Colonic mucosa (tissue), 4 donors: ENCODE data around the gene TECPR2. TPM values are rescaled to one million over a fixed set of nuclear protein-coding genes. Genes with fewer than 3 reads are reported as not detected.

ENCODE experiments used
- DNase-seq: peaks from one replicate; pipeline ENCODE4 v3.0.0-alpha.2; 2020
- H3K27ac ChIP-seq: fragments of 200-600 bp; one replicate; pipeline ENCODE4 v1.8.0; 2021
- H3K27me3 ChIP-seq: fragments of 200-600 bp; one replicate; pipeline ENCODE4 v1.8.0; 2021
- H3K36me3 ChIP-seq: fragments of 200-600 bp; one replicate; pipeline ENCODE4 v1.8.0; 2021
- H3K4me1 ChIP-seq: fragments of 200-600 bp; one replicate; pipeline ENCODE4 v1.8.0; 2021; ENCODE audit warnings: mild to moderate bottlenecking
- H3K4me3 ChIP-seq: fragments of 200-600 bp; one replicate; pipeline ENCODE4 v1.8.0; 2021
- H3K9ac ChIP-seq, 2 donors: one replicate each; pipeline ENCODE4 v1.7.0; 2013; ENCODE audit warnings: control low read depth in 2 of 2, low read depth in 2 of 2, low read length in 2 of 2
- H3K9me3 ChIP-seq: fragments of 200-600 bp; one replicate; pipeline ENCODE4 v1.8.0; 2021
- intact Hi-C: fragments of 100-400 bp; cut with DNase I; formaldehyde crosslinking; loops from one replicate; pipeline ENCODE4 v1.14.1; 2022
- total RNA-seq, 2 donors: library from RNA; stranded (reverse); fragmentation: NEBNext Ultra II Directional in 1 of 2; extraction: Animal tissue kit (Norgen Biotek cat#: 25700) in 1 of 2; gene quantifications; one replicate each; pipeline ENCODE4 v1.2.1, GENCODE V29; 2021
- TF ChIP-seq, protein P1 (sequence below): fragments of 200-600 bp; IDR thresholded peaks from one replicate; pipeline ENCODE4 v1.8.0; 2022; ENCODE audit warnings: antibody characterized with exemption, mild to moderate bottlenecking
- donor health status: healthy.
- donor health status: DM: no; HTN: no; CAD: no.
- donor health status: DM: no; HTN: no; CAD: no.

TECPR2 gene
- total RNA-seq, 2 donors from 2014 or later, result 16.5 to 18.2 TPM

DNA sequence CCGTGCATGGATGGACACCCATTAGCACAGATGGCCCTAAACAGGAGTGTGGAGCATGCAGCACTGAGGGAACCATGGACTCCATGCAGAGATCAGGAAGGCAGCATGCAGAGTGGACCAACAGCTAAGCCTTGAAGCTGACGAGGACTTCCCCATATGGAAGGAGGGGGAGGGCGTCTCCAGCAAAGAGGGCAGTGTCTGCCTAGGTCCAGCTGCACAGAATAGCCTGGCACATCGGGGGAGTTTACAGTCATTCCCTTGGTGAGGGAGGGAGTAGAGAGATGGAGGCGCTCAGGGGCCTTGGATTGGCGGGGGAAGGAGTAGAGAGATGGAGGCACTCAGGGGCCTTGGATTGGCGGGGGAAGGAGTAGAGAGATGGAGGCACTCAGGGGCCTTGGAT, 82.3 kb downstream of the TECPR2 start:
- DNase-seq, result no peak
- Histone ChIP-seq H3K4me1 (peaks cover 15% of the 10 kb centered on the region), H3K9ac (no peak overlapping the region), H3K9me3 (no peaks in the 10 kb centered on the region), H3K27ac (no peak overlapping the region), H3K4me3 (no peak overlapping the region), H3K36me3 (no peaks in the 10 kb centered on the region), H3K27me3 (no peaks in the 10 kb centered on the region)
- TF ChIP-seq, protein P1, sequence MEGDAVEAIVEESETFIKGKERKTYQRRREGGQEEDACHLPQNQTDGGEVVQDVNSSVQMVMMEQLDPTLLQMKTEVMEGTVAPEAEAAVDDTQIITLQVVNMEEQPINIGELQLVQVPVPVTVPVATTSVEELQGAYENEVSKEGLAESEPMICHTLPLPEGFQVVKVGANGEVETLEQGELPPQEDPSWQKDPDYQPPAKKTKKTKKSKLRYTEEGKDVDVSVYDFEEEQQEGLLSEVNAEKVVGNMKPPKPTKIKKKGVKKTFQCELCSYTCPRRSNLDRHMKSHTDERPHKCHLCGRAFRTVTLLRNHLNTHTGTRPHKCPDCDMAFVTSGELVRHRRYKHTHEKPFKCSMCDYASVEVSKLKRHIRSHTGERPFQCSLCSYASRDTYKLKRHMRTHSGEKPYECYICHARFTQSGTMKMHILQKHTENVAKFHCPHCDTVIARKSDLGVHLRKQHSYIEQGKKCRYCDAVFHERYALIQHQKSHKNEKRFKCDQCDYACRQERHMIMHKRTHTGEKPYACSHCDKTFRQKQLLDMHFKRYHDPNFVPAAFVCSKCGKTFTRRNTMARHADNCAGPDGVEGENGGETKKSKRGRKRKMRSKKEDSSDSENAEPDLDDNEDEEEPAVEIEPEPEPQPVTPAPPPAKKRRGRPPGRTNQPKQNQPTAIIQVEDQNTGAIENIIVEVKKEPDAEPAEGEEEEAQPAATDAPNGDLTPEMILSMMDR, result no peak
- intact Hi-C loops, result no loop called here

DNA sequence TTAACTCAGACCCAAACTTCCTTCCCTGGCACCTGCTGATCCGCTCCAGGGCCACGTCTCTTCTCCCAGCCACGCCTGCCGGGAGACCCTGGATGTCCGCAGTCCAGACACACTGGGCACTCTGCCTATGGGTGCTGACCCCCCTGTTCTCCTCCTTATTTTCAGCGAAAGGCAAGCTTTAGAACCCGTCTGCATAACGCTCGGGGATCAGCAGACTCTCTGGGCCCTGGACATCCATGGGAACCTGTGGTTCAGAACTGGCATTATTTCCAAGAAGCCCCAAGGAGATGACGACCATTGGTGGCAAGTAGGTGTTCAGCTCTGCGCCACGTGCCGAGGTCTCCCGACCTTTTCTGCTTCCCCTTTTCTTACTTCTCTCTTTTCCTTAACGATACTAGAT, 82.9 kb downstream of the TECPR2 start:
- H3K36me3 ChIP-seq, result no peaks in the 10 kb centered on the region
- H3K9me3 ChIP-seq, result no peaks in the 10 kb centered on the region
- peaks cover 15% of the 10 kb centered on the region for H3K4me1 ChIP-seq
- TF ChIP-seq, protein P1, result no peak
- H3K9ac ChIP-seq, result no peak overlapping the region
- no peak overlapping the region for H3K4me3 ChIP-seq
- H3K27ac ChIP-seq, result no peak overlapping the region
- DNase-seq, result no peak
- no peaks in the 10 kb centered on the region for H3K27me3 ChIP-seq
- intact Hi-C loops, result no loop called here

DNA sequence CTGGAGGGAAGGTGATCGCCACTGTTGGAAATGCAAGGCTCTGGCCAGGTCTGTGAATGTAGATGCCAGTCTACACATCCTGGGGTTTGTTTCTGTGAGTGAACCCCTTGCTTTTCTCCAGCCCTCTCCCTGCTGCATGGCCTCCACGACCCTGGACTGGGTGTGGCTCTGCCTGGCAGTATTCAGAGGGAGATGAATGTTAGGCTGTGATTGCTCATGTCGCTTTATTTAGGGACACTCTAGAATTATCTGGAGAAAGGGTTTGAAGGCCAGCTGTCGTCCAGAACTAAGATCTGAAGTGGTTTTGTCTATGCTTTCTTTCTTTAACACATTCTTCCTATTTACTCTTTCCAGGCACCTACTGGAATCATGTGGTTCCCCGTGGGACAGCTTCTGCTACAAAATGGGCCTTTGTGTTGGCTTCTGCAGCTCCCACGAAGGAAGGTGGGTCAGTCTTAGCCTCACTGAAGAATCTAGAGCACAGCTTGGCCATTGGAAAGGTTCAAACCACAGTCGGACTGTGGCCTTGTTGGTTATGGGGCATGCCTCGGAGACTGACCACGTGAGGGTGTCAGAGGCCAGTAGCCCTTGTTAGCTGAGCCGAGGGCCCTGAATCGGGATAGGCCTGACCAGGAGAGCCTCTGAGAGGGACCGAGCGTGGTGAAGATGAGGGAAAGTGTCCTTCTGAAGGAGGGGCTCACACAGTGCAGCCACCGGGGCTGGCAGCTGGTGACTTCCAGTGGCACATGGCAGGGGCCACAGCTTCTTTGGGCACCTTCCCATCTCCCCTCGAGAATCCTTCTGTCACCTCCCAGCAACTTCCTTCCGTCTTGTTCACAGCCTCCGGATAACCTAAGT, 87.7 kb downstream of the TECPR2 start:
- Histone ChIP-seq H3K4me3 (no peak overlapping the region), H3K27me3 (no peaks in the 10 kb centered on the region), H3K36me3 (peaks cover 7% of the 10 kb centered on the region), H3K4me1 (no peaks in the 10 kb centered on the region), H3K9ac (no peak overlapping the region), H3K27ac (no peak overlapping the region), H3K9me3 (no peaks in the 10 kb centered on the region)
- intact Hi-C loops, result no loop called here
- DNase-seq, result no peak
- TF ChIP-seq, protein P1, result no peak

DNA sequence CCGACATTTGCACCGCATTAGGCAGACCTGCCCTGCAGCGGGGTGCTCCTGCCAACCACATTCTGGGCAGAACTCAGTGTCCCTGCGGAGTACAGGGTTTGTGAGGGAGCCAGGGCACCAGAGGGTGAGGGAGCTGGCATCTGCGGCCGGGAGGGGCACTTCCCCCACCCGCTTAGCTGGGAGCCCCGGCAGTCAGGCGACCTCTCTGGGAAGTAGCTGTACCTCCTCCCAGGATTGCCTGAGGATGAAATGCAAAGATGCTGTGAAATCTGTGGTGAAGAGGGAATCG, 88.3 kb downstream of the TECPR2 start:
- TF ChIP-seq, protein P1, result no peak
- no peaks in the 10 kb centered on the region for H3K4me1 ChIP-seq
- no peak overlapping the region for H3K4me3 ChIP-seq
- H3K27ac ChIP-seq, result no peak overlapping the region
- DNase-seq, result no peak
- no peak overlapping the region for H3K9ac ChIP-seq
- no peaks in the 10 kb centered on the region for H3K9me3 ChIP-seq
- peaks cover 7% of the 10 kb centered on the region for H3K36me3 ChIP-seq
- intact Hi-C loops, result no loop called here
- no peaks in the 10 kb centered on the region for H3K27me3 ChIP-seq

DNA sequence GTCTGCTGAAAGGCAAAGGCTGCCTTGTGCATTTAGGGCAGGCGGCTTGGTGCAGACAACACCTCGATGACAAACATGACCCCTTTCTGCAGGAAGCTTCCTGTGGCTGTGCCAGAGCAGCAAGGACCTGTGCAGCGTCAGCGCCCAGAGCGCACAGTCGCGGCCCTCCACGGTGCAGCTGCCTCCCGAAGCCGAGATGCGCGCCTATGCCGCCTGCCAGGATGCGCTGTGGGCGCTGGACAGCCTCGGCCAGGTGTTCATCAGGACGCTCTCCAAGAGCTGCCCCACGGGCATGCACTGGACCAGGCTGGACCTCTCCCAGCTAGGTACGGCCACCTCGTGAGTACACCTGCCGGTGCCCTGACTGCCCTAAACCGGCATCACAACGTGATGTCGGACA, 89.6 kb downstream of the TECPR2 start:
- no peak overlapping the region for H3K27ac ChIP-seq
- H3K4me1 ChIP-seq, result no peaks in the 10 kb centered on the region
- peaks cover 7% of the 10 kb centered on the region for H3K36me3 ChIP-seq
- no peaks in the 10 kb centered on the region for H3K27me3 ChIP-seq
- H3K4me3 ChIP-seq, result no peak overlapping the region
- H3K9me3 ChIP-seq, result no peaks in the 10 kb centered on the region
- no peak for DNase-seq
- intact Hi-C loops, result no loop called here
- TF ChIP-seq, protein P1, result no peak
- H3K9ac ChIP-seq, result no peak overlapping the region
